Chondrocyte (in vitro differentiated cells): Measurements from ENCODE around the gene SUGCT. TPM values are rescaled to one million over a fixed set of nuclear protein-coding genes. Genes with fewer than 3 reads are reported as not detected.

ENCODE experiments used
- DNase-seq: peaks from one replicate; pipeline ENCODE4 v3.0.0; 2021; ENCODE audit warnings: mixed read lengths, low spot score
- H3K27ac Mint-ChIP-seq: one replicate; pipeline ENCODE4 v1.8.0; 2021; ENCODE audit warnings: mild to moderate bottlenecking, moderate library complexity, mixed read lengths; ENCODE audit not compliant: unreplicated experiment
- H3K27me3 Mint-ChIP-seq: 2 replicates; pipeline ENCODE4 v1.8.0; 2021; ENCODE audit warnings: low read depth, mixed read lengths
- H3K36me3 Mint-ChIP-seq: 2 replicates; pipeline ENCODE4 v1.8.0; 2021; ENCODE audit warnings: low read depth, mixed read lengths
- H3K4me1 Mint-ChIP-seq: 2 replicates; pipeline ENCODE4 v1.8.0; 2021; ENCODE audit warnings: low read depth, mild to moderate bottlenecking, mixed read lengths
- H3K4me3 Mint-ChIP-seq: one replicate; pipeline ENCODE4 v1.8.0; 2021; ENCODE audit warnings: mild to moderate bottlenecking, moderate library complexity, mixed read lengths; ENCODE audit not compliant: unreplicated experiment
- H3K9me3 Mint-ChIP-seq: 2 replicates; pipeline ENCODE4 v1.8.0; 2021; ENCODE audit warnings: low read depth, mixed read lengths
- CTCF ChIP-seq: fragments of 200-600 bp; sonication (generic); IDR thresholded peaks from 2 replicates; pipeline ENCODE4 v1.5.0; 2021; ENCODE audit warnings: antibody characterized with exemption, mild to moderate bottlenecking, moderate library complexity
- total RNA-seq: library from RNA; stranded (reverse); gene quantifications from 3 replicates; pipeline ENCODE4 v1.2.1, GENCODE V29; 2021

Gene SUGCT
- total RNA-seq, 1 donor from 2014 or later: 34.4 TPM

GRCh38 chr7:40884241-40884640, 749.4 kb downstream of the SUGCT start:
- H3K4me1 Mint-ChIP-seq: peaks cover 45% of the 10 kb centered on the region
- no peaks in the 10 kb centered on the region for H3K27me3 Mint-ChIP-seq
- no peak overlapping the region for H3K27ac Mint-ChIP-seq
- peaks cover 3% of the 10 kb centered on the region for H3K9me3 Mint-ChIP-seq
- peaks cover 4% of the 10 kb centered on the region for H3K36me3 Mint-ChIP-seq
- no peak for DNase-seq
- no peak for TF ChIP-seq CTCF
- no peak overlapping the region for H3K4me3 Mint-ChIP-seq

DNA sequence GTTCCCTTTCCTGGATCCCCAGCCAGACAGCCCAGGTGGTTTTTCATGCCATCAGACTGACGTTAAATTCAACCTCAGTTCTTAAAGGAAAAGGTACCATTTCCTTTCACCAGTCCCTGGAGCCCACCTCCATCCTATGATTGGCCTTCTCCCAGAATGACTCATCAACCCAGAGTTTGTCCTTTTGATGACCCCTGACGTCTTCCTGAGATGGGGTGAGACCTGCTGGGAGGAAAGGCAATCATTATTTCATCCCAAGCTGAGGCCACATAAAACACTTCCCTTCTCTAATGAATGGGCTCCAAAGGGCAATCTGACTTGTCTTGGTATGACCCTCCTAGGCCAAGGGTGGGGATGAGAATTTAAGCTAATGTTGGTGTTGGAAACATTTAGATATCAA, 750.7 kb downstream of the SUGCT start:
- no peak overlapping the region for H3K27ac Mint-ChIP-seq
- DNase-seq: no peak
- peaks cover 4% of the 10 kb centered on the region for H3K36me3 Mint-ChIP-seq
- H3K4me1 Mint-ChIP-seq: peaks cover 36% of the 10 kb centered on the region
- peaks cover under 1% of the 10 kb centered on the region for H3K9me3 Mint-ChIP-seq
- no peak overlapping the region for H3K4me3 Mint-ChIP-seq
- TF ChIP-seq CTCF: no peak
- H3K27me3 Mint-ChIP-seq: no peaks in the 10 kb centered on the region

DNA sequence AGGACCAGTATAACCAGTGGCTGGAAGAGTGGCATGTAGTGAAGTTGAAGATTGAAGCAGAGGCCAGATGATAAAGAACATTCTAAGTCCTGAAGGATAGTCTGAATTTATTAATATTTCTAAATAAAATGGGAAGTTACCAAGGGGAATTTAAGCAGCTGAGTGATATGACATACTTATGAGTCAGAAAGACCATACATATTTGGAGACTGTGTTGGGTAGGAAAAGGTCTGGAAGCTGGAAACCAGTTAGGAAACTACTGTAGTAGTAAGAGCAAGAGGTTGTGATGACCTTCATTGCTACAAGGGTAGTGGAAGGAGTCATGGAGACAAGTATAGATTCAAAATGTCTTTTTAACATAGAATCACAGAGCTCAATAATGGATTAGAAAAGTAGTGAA, 752.3 kb downstream of the SUGCT start:
- DNase-seq: no peak
- H3K4me1 Mint-ChIP-seq: peaks cover 28% of the 10 kb centered on the region
- peaks cover 13% of the 10 kb centered on the region for H3K9me3 Mint-ChIP-seq
- H3K4me3 Mint-ChIP-seq: no peak overlapping the region
- peaks cover 13% of the 10 kb centered on the region for H3K36me3 Mint-ChIP-seq
- peak overlapping the region; percentile 42 for H3K27ac Mint-ChIP-seq
- TF ChIP-seq CTCF: no peak
- H3K27me3 Mint-ChIP-seq: no peaks in the 10 kb centered on the region

- TF ChIP-seq CTCF: no peak
- H3K27me3 Mint-ChIP-seq: no peaks in the 10 kb centered on the region
- peaks cover 14% of the 10 kb centered on the region for H3K36me3 Mint-ChIP-seq
- no peak for DNase-seq
- peaks cover 23% of the 10 kb centered on the region for H3K4me1 Mint-ChIP-seq
- H3K4me3 Mint-ChIP-seq: no peak overlapping the region
- H3K9me3 Mint-ChIP-seq: peaks cover 18% of the 10 kb centered on the region
- no peak overlapping the region for H3K27ac Mint-ChIP-seq
Measured at GRCh38 chr7:40888499-40888898, 753.7 kb downstream of the SUGCT start.

- no peak for TF ChIP-seq CTCF
- H3K36me3 Mint-ChIP-seq: peaks cover 14% of the 10 kb centered on the region
- H3K4me3 Mint-ChIP-seq: no peak overlapping the region
- no peak for DNase-seq
- no peak overlapping the region for H3K27ac Mint-ChIP-seq
- peaks cover 17% of the 10 kb centered on the region for H3K4me1 Mint-ChIP-seq
- no peaks in the 10 kb centered on the region for H3K27me3 Mint-ChIP-seq
- H3K9me3 Mint-ChIP-seq: peaks cover 19% of the 10 kb centered on the region
Measured at GRCh38 chr7:40889099-40889498, 754.3 kb downstream of the SUGCT start.
